IPS-18a (cell line): ENCODE measurements around the gene KDM3A.

ENCODE experiments used
- H3K27ac ChIP-seq: one replicate; pipeline ENCODE4 v1.5.1; 2013; ENCODE audit warnings: low read length
- H3K27me3 ChIP-seq: one replicate; pipeline ENCODE4 v1.6.1; 2013; ENCODE audit warnings: mild to moderate bottlenecking, low read length; ENCODE audit not compliant: control insufficient read depth, insufficient read depth
- H3K36me3 ChIP-seq: one replicate; pipeline ENCODE4 v1.6.1; 2013; ENCODE audit warnings: low read depth, low read length; ENCODE audit not compliant: control insufficient read depth
- H3K4me1 ChIP-seq: one replicate; pipeline ENCODE4 v1.6.1; 2013; ENCODE audit warnings: low read depth, low read length; ENCODE audit not compliant: control insufficient read depth
- H3K4me3 ChIP-seq: one replicate; pipeline ENCODE4 v1.5.1; 2013; ENCODE audit warnings: low read length
- H3K9ac ChIP-seq: one replicate; pipeline ENCODE4 v1.6.1; 2013; ENCODE audit warnings: mild to moderate bottlenecking, low read length, moderate library complexity
- H3K9me3 ChIP-seq: one replicate; pipeline ENCODE4 v1.6.1; 2013; ENCODE audit warnings: low read depth, low read length; ENCODE audit not compliant: control insufficient read depth

The KDM3A gene

DNA sequence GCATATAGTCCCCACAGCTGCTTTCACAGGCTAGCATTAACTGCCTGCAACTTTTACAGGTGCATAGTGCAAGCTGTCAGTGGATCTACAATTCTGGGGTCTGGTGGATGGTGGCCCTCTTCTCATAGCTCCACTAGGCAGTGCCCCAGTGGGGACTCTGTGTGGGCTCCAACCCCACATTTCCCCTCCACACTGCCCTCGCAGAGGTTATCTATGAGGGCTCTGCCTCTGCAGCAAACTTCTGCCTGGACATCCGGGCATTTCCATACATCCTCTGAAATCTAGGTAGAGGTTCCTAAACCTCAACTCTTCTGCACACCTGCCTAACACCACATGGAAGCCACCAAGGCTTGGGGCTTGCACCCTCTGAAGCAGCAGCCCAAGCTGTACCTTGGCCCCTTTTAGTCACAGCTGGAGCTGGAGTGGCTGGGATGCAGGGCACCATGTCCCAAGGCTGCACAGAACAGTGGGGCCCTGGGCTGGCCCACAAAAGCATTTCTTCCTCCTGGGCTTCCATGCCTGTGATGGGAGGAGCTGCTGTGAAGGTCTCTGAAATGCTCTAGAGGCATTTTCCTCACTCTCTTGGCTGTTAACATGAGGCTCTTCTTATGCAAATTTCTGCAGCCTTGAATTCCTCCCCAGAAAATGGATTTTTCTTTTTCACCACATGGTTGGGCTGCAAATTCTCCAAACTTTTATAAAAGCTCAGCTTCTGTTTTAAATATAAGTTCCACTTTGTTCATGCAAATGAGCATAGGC is 59.3 kb downstream of the KDM3A start:
- Histone ChIP-seq H3K27ac (no peak overlapping the region), H3K27me3 (no peaks in the 10 kb centered on the region), H3K4me3 (no peak overlapping the region), H3K9ac (no peak overlapping the region), H3K4me1 (no peaks in the 10 kb centered on the region), H3K36me3 (peaks cover 3% of the 10 kb centered on the region), H3K9me3 (peaks cover 21% of the 10 kb centered on the region)

DNA sequence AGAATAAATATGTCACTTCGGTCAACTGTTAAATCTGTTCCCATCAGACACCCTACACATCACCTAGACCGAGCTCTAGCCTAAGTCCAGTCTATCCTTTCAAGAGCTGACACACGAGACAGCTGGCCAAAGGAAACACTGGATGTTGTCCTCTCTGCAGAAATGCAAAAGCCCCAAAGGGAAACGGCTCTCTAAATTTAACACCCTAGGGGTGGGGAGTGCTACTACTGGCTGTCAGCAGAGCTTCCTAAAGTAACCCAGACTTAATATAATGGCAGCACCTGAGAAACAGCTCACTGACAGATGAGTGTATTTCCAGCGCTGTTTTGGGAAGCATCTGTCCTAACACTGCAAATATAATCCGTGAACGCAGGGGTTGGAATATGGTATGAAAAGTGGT is 66.4 kb downstream of the KDM3A start:
- H3K4me3 ChIP-seq, result no peak overlapping the region
- no peaks in the 10 kb centered on the region for H3K4me1 ChIP-seq
- H3K9ac ChIP-seq, result no peak overlapping the region
- H3K9me3 ChIP-seq, result no peaks in the 10 kb centered on the region
- H3K36me3 ChIP-seq, result peaks cover 3% of the 10 kb centered on the region
- H3K27ac ChIP-seq, result no peak overlapping the region
- H3K27me3 ChIP-seq, result no peaks in the 10 kb centered on the region

GRCh38 chr2:86510436-86510933 is 69.3 kb downstream of the KDM3A start:
- no peaks in the 10 kb centered on the region for H3K9me3 ChIP-seq
- H3K27me3 ChIP-seq, result no peaks in the 10 kb centered on the region
- no peak overlapping the region for H3K4me3 ChIP-seq
- H3K36me3 ChIP-seq, result peaks cover 3% of the 10 kb centered on the region
- H3K27ac ChIP-seq, result no peak overlapping the region
- H3K9ac ChIP-seq, result no peak overlapping the region
- H3K4me1 ChIP-seq, result no peaks in the 10 kb centered on the region

DNA sequence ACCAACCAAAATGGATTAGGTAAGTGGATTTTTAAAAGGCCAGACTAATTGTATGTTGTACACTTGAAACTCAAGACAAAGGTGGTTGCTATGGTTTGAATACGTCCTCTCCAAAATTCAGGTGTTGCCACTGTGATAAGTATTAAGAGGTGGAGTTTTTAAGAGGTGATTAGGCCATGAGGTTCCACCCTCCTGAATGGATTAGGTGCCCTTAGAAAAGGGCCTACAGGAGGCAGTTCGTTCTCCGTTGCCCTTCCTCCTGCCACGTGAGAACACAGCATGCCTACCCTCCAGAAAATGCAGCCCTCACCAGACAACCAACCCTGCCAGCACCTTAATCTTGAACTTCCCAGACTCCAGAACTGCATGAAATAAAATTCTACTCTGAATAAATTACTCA is 70.9 kb downstream of the KDM3A start:
- H3K4me1 ChIP-seq, result no peaks in the 10 kb centered on the region
- H3K27ac ChIP-seq, result no peak overlapping the region
- no peaks in the 10 kb centered on the region for H3K27me3 ChIP-seq
- no peak overlapping the region for H3K4me3 ChIP-seq
- H3K36me3 ChIP-seq, result peaks cover 3% of the 10 kb centered on the region
- no peak overlapping the region for H3K9ac ChIP-seq
- no peaks in the 10 kb centered on the region for H3K9me3 ChIP-seq

DNA sequence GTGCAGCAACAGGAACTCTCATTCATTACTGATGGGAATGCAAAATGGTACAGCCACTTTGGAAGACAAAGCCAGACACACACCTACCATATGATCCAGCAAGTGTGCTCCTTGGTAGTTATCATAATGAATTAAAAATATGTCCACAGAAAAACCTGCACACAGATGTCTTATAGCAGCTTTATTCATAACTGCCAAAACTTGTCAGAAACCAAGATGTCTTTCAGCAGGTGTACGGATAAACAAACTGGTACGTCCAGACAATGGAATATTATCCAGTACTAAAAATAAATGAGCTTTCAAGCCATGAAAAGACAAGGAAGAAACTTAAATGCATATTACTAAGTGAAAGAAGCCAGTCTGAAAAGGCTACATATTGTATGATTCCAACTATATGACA is 71.7 kb downstream of the KDM3A start:
- Histone ChIP-seq H3K9me3 (no peaks in the 10 kb centered on the region), H3K4me3 (no peak overlapping the region), H3K9ac (no peak overlapping the region), H3K36me3 (peaks cover 3% of the 10 kb centered on the region), H3K27me3 (no peaks in the 10 kb centered on the region), H3K27ac (no peak overlapping the region), H3K4me1 (no peaks in the 10 kb centered on the region)

- Histone ChIP-seq H3K27me3 (no peaks in the 10 kb centered on the region), H3K9ac (no peak overlapping the region), H3K27ac (no peak overlapping the region), H3K9me3 (no peaks in the 10 kb centered on the region), H3K4me3 (no peak overlapping the region), H3K4me1 (no peaks in the 10 kb centered on the region), H3K36me3 (peaks cover 3% of the 10 kb centered on the region)
Observed at GRCh38 chr2:86513948-86514660, 72.9 kb downstream of the KDM3A start.

DNA sequence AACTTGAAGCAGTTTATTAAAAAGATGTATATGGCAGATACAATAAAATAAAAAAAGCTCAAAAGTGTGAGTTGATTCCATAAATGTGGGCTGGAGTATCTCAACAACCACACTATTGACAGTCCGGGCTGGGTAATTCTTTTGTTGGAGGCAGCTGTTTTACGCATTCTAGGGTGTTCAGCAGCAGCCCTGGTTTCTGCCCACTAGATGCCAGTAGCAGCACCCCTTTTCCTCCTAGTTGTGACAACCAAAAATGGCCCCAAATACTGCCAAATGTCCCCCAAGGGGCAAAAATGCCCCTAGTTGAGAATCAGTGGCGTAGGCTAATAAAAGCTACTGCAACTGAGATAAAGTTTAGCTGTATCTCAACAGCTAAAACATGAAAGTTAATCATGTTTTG is 77.3 kb downstream of the KDM3A start:
- H3K27me3 ChIP-seq, result no peaks in the 10 kb centered on the region
- H3K9me3 ChIP-seq, result no peaks in the 10 kb centered on the region

DNA sequence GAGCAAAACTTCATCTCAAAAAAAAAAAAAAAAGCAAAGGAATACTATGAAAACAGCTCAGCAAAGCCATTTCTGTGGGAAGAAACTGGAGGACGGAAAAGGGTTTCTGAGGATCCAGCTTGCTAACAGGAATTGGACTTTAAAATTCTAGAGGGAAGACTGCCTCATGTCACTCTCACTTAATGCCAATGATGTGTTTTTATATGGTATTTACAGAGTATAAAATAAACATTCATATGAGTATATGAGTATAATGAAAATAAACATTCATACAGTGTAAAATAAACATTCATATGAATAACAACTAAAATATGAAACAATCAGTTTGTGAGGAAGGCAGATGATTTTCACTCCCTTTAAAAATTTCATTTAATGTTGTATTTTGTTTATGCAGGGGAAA is 78.2 kb downstream of the KDM3A start:
- H3K4me1 ChIP-seq, result no peaks in the 10 kb centered on the region
- H3K27ac ChIP-seq, result no peak overlapping the region
- no peaks in the 10 kb centered on the region for H3K36me3 ChIP-seq
- H3K9me3 ChIP-seq, result no peaks in the 10 kb centered on the region
- no peak overlapping the region for H3K4me3 ChIP-seq
- H3K27me3 ChIP-seq, result no peaks in the 10 kb centered on the region
- no peak overlapping the region for H3K9ac ChIP-seq

More for the DNA sequence above, 77.3 kb downstream of the KDM3A start:
- no peaks in the 10 kb centered on the region for H3K36me3 ChIP-seq
- H3K9ac ChIP-seq, result no peak overlapping the region
- no peak overlapping the region for H3K4me3 ChIP-seq
- no peaks in the 10 kb centered on the region for H3K4me1 ChIP-seq
- H3K27ac ChIP-seq, result no peak overlapping the region

DNA sequence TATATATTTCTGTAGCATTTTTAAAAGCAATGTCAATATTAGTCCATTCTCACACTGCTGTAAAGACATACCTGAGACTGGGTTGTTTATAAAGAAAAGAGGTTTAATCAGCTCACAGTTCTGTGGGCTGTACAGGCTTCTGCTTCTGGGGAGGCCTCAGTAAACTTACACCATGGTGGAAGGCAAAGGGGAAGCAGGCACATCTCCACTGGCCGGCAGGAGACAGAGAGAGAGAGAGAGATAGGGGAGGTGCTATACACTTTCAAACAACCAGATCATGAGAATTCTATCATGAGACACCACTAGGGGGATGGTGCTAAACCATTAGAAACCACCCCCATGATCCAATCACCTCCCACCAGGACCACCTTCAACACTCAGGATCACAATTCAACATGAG is 79.0 kb downstream of the KDM3A start:
- Histone ChIP-seq H3K9me3 (no peaks in the 10 kb centered on the region), H3K4me1 (no peaks in the 10 kb centered on the region), H3K4me3 (no peak overlapping the region), H3K27me3 (no peaks in the 10 kb centered on the region), H3K36me3 (no peaks in the 10 kb centered on the region), H3K9ac (no peak overlapping the region), H3K27ac (no peak overlapping the region)

DNA sequence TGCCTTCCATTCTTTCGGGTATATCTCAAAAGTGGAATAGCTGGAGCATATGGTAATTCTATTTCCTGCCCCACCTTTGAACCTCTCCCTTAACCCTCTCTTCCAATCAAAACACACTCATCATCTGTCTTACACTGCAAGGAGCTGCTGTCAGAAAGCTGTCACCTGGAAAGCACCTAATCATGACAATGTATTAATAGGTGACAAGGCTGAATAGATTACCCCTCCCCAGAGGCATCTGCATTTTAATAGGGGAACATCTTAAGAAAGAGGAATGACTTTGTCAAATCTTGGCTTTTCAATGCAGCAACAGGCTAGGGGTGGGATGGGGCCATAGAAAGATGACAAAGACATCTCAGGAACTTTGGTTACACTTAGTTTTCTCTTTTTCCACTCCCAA is 80.8 kb downstream of the KDM3A start:
- Histone ChIP-seq H3K27me3 (no peaks in the 10 kb centered on the region), H3K36me3 (no peaks in the 10 kb centered on the region), H3K9me3 (no peaks in the 10 kb centered on the region), H3K4me3 (no peak overlapping the region), H3K27ac (no peak overlapping the region), H3K9ac (no peak overlapping the region), H3K4me1 (no peaks in the 10 kb centered on the region)

DNA sequence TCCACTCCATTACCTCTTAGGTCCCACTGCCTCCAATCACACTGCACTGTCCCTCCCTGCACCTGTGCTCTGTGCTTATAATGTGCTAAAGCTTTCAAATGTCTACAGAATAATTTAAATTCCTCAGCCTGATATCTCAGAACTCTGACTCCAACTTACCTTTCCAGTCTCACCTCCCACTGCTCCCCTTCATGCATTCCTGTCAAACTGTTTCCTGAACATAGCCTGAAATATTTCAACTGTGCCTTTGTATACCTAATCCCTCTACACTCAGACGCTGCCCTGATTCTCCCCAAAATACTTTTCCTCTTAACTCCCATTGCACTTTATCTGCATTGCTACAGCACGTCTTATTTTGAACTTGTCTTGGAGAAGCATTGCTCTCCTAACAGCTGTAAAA is 81.5 kb downstream of the KDM3A start:
- Histone ChIP-seq H3K9ac (no peak overlapping the region), H3K27ac (no peak overlapping the region), H3K4me1 (no peaks in the 10 kb centered on the region), H3K4me3 (no peak overlapping the region), H3K9me3 (no peaks in the 10 kb centered on the region), H3K36me3 (no peaks in the 10 kb centered on the region), H3K27me3 (no peaks in the 10 kb centered on the region)

GRCh38 chr2:86523491-86523890 is 82.3 kb downstream of the KDM3A start:
- Histone ChIP-seq H3K9me3 (no peaks in the 10 kb centered on the region), H3K4me1 (no peaks in the 10 kb centered on the region), H3K9ac (no peak overlapping the region), H3K36me3 (no peaks in the 10 kb centered on the region), H3K27ac (no peak overlapping the region), H3K4me3 (no peak overlapping the region), H3K27me3 (no peaks in the 10 kb centered on the region)
